ENCODE data around the gene ANKRD6. TPM values are rescaled to one million over a fixed set of nuclear protein-coding genes. Genes with fewer than 3 reads are reported as not detected.
"Not testable (repeated sequence)": the region's sequence is repeated elsewhere in the genome, so short reads cannot be mapped to it uniquely, and the experiment has no call there.

The ANKRD6 gene
- total RNA-seq, 2 donors from 2014 or later, result 9.1 to 13.7 TPM

- no peak for DNase-seq
- intact Hi-C loops (cut with DNase I), result no loop called here
- ATAC-seq, result peak; percentile 38 to 53
Observed at GRCh38 chr6:89613790-89614189, 180.8 kb downstream of the ANKRD6 start.

GRCh38 chr6:89615882-89616281 is 182.9 kb downstream of the ANKRD6 start:
- intact Hi-C loops (cut with DNase I), result no loop called here
- DNase-seq (no peak), ATAC-seq (no peak)

- intact Hi-C loops (cut with DNase I), result no loop called here
Observed at GRCh38 chr6:89616531-89616930, 183.6 kb downstream of the ANKRD6 start.

GRCh38 chr6:89618026-89618425 is 185.1 kb downstream of the ANKRD6 start:
- intact Hi-C loops (cut with DNase I), result no loop called here

More at GRCh38 chr6:89616531-89616930, 183.6 kb downstream of the ANKRD6 start:
- DNase-seq (no peak), ATAC-seq (no peak)

GRCh38 chr6:89619567-89619966 is 186.6 kb downstream of the ANKRD6 start:
- intact Hi-C loops (cut with DNase I), result no loop called here
- ATAC-seq, result no peak
- no peak for DNase-seq

More at GRCh38 chr6:89618026-89618425, 185.1 kb downstream of the ANKRD6 start:
- no peak for DNase-seq
- ATAC-seq, result no peak

- intact Hi-C loops (cut with DNase I), result no loop called here
- DNase-seq (no peak), ATAC-seq (no peak)
Observed at GRCh38 chr6:89623749-89624148, 190.8 kb downstream of the ANKRD6 start.

GRCh38 chr6:89630488-89630887 is 197.5 kb downstream of the ANKRD6 start:
- DNase-seq, result peak; percentile 65
- ATAC-seq, result peak; percentile 67 to 88
- intact Hi-C loops (cut with DNase I), result no loop called here

- ATAC-seq; intact Hi-C loops (cut with DNase I); DNase-seq: not testable (repeated sequence)
Observed at GRCh38 chr6:89636412-89636811, 203.5 kb downstream of the ANKRD6 start.

- ATAC-seq (peak in 1 of 2 donors; percentile 10), DNase-seq (no peak)
- intact Hi-C loops (cut with DNase I), result no loop called here
Observed at GRCh38 chr6:89637960-89638319, 205.0 kb downstream of the ANKRD6 start.

GRCh38 chr6:89638320-89639195 is 205.6 kb downstream of the ANKRD6 start, which contains the start of gene LYRM2:
Gene LYRM2 (minus strand): TSS chr6:89638747. CDS start chr6:89638716, 31 bp downstream.
- intact Hi-C loops (cut with DNase I), result no loop called here
- ATAC-seq, result peak; percentile 99 to 100
- DNase-seq, result peak; percentile 96

GRCh38 chr6:89640804-89641203 is 207.9 kb downstream of the ANKRD6 start:
- DNase-seq, result no peak
- intact Hi-C loops (cut with DNase I), result no loop called here
- no peak for ATAC-seq

- DNase-seq; intact Hi-C loops (cut with DNase I); ATAC-seq: not testable (repeated sequence)
Observed at GRCh38 chr6:89641581-89641980, 208.6 kb downstream of the ANKRD6 start.

- ATAC-seq (no peak), DNase-seq (no peak)
- intact Hi-C loops (cut with DNase I), result no loop called here
Observed at GRCh38 chr6:89642956-89643355, 210.0 kb downstream of the ANKRD6 start.

- DNase-seq (no peak), ATAC-seq (peak in 1 of 2 donors; percentile 9)
- intact Hi-C loops (cut with DNase I), result no loop called here
Observed at GRCh38 chr6:89643406-89643805, 210.5 kb downstream of the ANKRD6 start.

- intact Hi-C loops (cut with DNase I), result no loop called here
- DNase-seq (no peak), ATAC-seq (no peak)
Observed at GRCh38 chr6:89644864-89645263, 211.9 kb downstream of the ANKRD6 start.

GRCh38 chr6:89649682-89650081 is 216.7 kb downstream of the ANKRD6 start:
- ATAC-seq (no peak), DNase-seq (no peak)
- intact Hi-C loops (cut with DNase I), result no loop called here

- ATAC-seq, result no peak
- no peak for DNase-seq
- intact Hi-C loops (cut with DNase I), result no loop called here
Observed at GRCh38 chr6:89650579-89650978, 217.6 kb downstream of the ANKRD6 start.

GRCh38 chr6:89655122-89655521 is 222.2 kb downstream of the ANKRD6 start:
- intact Hi-C loops (cut with DNase I), result no loop called here
- ATAC-seq, result no peak
- no peak for DNase-seq

- no peak for ATAC-seq
- no peak for DNase-seq
- intact Hi-C loops (cut with DNase I), result no loop called here
Observed at GRCh38 chr6:89657445-89658158, 224.7 kb downstream of the ANKRD6 start.

GRCh38 chr6:89660981-89661380 is 228.0 kb downstream of the ANKRD6 start:
- DNase-seq, result no peak
- intact Hi-C loops (cut with DNase I), result no loop called here
- peak in 1 of 2 donors; percentile 34 for ATAC-seq

Measured in left cardiac atrium (tissue), 4 donors.